Activated CD4-positive, alpha-beta T cell treated with anti-CD3 and anti-CD28 coated beads, Interleukin-2, amount 50 U/mL, for 16 hours (primary cell): Measurements from ENCODE around the gene PTOV1.
A peak's percentile ranks its signal among the peaks of the same experiment; 100 is the strongest.

Source experiments
- DNase-seq: peaks from one replicate; pipeline ENCODE4 v3.0.0-alpha.2; 2020

PTOV1 gene

GRCh38 chr19:49861107-49861506 is 10.1 kb downstream of the PTOV1 start:
- DNase-seq = no peak

DNA sequence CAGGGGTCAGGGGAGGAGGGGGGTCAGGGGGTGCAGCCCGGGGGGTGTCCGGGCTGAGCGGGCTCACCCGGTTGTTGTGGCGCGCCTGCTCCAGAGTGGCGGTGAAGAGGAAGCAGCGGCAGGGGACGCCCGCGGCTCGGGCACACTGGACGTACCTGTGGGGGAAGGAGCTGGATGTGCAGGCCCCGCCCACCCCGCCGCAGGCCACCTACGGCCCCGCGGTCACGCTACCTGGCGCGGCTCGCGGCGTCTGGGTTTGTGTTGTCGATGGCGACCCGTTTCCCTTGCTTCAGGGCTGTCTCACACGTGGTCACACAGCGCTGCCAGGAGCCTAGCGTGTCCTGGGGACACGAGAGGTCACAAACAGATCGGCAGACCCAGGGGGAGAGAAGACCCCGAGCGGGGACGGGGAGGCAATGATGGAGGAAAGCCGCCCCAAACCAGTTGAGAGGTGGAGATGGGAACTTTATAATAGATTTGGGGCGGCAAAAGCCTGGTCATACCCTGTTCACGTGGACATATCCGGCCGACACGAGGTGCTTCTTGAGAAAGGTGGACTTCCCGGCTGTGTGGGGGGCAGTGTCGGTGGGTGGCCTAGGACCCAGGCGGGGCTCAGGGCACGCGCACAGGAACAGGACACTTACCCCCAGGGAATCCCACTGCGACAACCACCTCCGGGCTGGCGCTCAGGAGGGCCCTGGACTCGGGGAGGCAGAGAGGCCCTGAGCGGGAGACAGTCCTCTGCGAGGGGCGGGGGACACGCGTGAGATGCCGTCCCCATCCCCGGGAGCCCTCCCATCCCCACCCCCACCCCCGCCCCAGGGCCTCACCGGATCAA is 10.8 kb downstream of the PTOV1 start:
- no peak for DNase-seq

- no peak for DNase-seq
Observed at GRCh38 chr19:49862391-49863253, 11.7 kb downstream of the PTOV1 start.

DNA sequence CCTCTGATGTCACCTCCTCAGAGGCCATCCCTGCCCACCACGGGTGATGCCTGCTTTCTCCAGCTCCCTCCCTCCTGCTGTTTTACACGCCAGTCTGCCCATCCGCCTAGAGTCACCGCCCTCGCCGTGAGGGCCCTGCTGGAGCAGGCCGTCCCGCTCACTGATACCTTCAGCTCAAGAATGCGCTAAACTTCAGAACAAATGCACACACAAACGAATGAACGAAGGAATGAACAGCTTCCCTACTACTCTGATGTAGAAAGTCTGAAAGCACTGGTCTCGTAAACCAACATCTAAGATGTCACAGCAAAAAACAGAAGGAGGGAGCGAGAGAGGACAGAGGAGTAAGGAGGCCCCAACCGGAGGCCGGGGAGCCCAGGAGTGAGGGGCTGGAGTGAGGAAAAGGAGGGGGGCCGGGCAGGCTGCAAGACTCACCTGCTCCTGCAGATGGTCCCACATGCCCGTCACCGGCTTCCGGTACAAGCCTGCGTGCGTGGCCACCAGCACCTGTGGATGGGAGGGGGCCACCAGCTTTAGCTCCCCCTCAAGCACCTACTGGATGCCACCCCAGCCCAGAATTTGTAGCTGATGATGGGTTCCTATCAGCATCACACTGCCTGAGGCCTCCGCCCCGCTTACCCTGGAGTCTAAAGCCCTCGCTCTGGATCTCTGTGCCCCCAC is 12.4 kb downstream of the PTOV1 start:
- no peak for DNase-seq

- no peak for DNase-seq
Observed at GRCh38 chr19:49863935-49864320, 13.0 kb downstream of the PTOV1 start.

GRCh38 chr19:49864890-49865289 is 13.9 kb downstream of the PTOV1 start:
- DNase-seq = no peak

- DNase-seq = peak; percentile 88
Observed at GRCh38 chr19:49866933-49867782, 16.2 kb downstream of the PTOV1 start, which contains the start of gene PNKP. TSS of gene PNKP (minus strand) at chr19:49867576. CDS start at chr19:49867204, 372 bp downstream.

GRCh38 chr19:49869009-49869483 is 18.1 kb downstream of the PTOV1 start:
- no peak for DNase-seq

GRCh38 chr19:49869484-49870308 is 18.7 kb downstream of the PTOV1 start:
- peak; percentile 99 for DNase-seq

DNA sequence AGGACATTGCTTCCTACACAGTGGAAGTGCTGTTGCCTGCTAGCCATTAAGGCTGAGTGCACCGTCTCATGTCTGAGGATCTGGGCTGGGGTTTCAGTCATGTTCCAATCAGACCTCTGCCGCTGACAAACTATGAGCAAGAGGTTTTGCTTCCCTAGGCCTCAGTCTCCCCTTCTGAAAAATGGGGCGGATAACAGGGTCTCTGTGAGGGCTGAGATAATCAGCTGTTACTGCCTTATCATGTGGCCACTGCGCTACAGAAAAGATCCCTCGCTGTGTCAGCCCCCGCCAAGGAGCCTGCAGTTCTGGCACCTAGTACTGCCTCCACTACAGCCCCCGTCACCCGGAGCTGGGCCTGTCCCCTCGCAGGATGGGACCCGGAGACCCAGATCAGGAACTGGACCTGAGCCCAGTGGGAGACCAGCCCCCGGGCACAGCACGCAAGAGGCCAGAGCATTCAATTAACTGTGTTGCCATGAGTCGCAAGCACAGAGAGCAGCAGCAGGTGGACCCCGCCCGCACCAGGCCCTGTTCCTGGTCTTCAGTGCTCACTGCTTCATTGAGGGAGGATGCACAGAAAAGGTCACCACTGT is 19.4 kb downstream of the PTOV1 start:
- DNase-seq = no peak

- DNase-seq = no peak
Observed at GRCh38 chr19:49871349-49871985, 20.5 kb downstream of the PTOV1 start.

GRCh38 chr19:49872245-49873128 is 21.5 kb downstream of the PTOV1 start:
- no peak for DNase-seq

DNA sequence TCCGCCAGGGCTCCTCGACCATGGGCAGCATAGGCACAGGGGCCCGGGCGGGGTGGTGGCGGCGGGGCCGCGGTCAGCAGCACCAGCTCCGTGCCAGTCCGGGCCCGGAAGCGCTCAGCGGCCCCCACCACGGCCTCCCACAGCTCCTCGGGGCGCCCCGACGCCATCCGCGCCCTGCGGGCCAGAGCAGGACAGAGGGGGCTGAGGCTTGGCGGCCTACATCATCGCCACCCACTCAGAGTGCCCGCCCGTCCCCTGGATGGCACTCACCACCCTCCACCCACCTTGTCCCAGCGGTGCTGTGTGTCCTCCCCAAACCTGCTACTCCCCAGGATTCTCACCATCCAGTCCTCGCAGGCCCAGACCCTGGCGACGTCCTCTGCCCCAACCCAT is 22.2 kb downstream of the PTOV1 start:
- DNase-seq = no peak

DNA sequence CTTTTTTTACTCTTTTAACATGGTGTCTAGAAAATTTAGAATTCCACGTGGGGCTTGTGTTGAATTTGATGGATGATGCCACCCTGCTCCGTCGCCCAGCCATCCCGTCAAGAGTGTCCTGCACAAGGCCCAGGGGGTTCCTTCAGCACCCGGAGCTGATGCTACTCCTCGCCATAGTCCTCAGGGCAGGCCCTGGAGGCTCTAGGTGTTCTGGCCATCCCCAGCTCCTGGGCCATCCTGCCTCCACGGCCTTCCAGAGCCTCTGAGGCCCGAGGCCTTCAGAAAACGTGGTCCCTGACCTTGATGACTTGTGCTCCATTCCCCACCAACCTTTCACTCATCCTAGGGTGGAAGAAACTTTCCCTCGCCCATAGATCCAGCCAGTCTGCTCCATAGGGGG is 22.9 kb downstream of the PTOV1 start:
- no peak for DNase-seq

DNA sequence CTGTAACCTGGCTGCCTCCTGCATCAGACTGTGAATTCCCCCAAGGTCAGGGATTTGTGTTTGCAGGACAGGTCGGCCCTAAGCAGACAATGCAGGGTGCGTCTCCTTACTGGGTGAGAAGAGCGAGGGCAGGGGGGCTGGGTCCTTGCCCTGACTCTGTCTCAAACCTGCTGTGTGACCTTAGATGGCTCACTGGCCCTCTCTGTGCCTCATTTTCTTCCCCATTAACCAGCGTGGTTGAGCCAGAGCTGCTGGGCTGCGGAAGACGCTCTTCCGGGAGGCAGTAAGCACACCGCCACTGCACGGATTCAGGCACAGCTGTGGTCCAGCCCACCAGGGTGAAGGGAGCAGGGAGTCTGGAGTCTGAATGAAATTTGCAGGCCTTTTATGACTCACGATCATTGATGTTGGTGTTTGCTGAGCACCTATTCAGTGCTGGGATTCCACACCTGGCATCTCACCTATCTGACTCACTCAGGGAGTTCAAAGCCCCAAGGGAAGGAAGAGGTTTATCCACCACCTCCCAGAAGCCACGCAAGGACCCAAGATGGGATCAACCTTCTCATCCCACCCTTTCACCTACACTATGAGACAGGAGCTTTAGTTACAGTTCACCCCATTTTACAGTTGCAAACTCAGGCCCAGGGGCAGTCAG is 23.7 kb downstream of the PTOV1 start:
- DNase-seq = no peak

GRCh38 chr19:49875177-49875576 is 24.2 kb downstream of the PTOV1 start:
- DNase-seq = no peak

DNA sequence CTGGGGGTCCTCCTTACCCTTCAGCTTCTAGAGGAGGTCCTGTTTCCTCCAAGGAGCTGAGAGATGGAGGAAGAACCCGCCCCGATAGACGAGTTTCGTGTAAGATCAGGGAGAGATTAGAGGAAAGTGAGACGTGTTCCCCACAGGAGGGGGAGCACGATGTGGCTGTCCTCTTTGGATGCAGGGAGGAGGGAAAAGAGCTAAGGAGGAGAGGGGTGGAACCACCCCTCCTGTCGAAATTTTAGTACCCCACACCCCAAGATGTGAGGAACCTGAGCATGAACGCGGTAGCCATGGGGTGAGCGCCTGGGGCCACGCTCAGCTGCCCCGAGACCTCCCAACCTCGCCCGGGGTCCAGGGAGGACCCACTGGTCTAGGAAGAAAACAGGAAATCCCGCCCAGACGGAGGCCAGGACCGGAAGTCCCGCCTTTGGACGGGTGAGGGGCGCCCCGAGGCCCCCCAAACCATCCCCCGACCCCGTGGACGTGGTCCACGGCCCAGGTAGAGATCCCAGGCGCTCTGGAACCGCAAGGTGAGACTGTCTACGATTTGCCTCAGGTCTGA is 25.0 kb downstream of the PTOV1 start:
- peak; percentile 63 for DNase-seq

GRCh38 chr19:49876422-49877019 is 25.6 kb downstream of the PTOV1 start:
- peak; percentile 99 for DNase-seq
